GM10248 (cell line): ENCODE measurements around the gene PGLYRP4.

Experiments used
- CTCF ChIA-PET: fragments of 300-600 bp; sonication (Branson Sonifier 250); formaldehyde crosslinking; extraction: SDS; loops from one replicate; lab custom pipeline; 2021; ENCODE audit warnings: antibody characterized with exemption; lab: Yijun Ruan, JAX
- POLR2A ChIA-PET: fragments of 350-650 bp; sonication (Branson Sonifier 250); formaldehyde crosslinking; extraction: SDS; loops from one replicate; lab custom pipeline; 2020; ENCODE audit warnings: antibody characterized with exemption; lab: Yijun Ruan, JAX
- DNase-seq: peaks from one replicate; pipeline ENCODE4 v3.0.0; 2012; ENCODE audit errors: extremely low spot score
- CTCF ChIP-seq: IDR thresholded peaks from 2 replicates; pipeline ENCODE4 v1.5.1; 2012; ENCODE audit warnings: mild to moderate bottlenecking, low read depth; ENCODE audit errors: extremely low read depth, missing control alignments, control extremely low read depth

PGLYRP4 gene

GRCh38 chr1:153306303-153307220 lies 42.1 kb downstream of the PGLYRP4 start:
- no peak for DNase-seq

GRCh38 chr1:153305682-153306081 lies 43.0 kb downstream of the PGLYRP4 start:
- ChIA-PET POLR2A (no interaction called here), CTCF (interaction anchor here (1.8 kb wide), 1 partner anchor 15 kb away, joined by 4 read pairs; no protein-coding TSS in a partner anchor)
- DNase-seq = no peak
- no peak for TF ChIP-seq CTCF

More at GRCh38 chr1:153306303-153307220, 42.1 kb downstream of the PGLYRP4 start:
- POLR2A ChIA-PET = no interaction called here
- CTCF ChIA-PET = no interaction called here
- no peak for TF ChIP-seq CTCF

GRCh38 chr1:153302308-153302707 lies 46.3 kb downstream of the PGLYRP4 start:
- POLR2A ChIA-PET = no interaction called here
- no peak for TF ChIP-seq CTCF
- DNase-seq = no peak
- CTCF ChIA-PET = interaction anchor here (1.2 kb wide), 1 partner anchor 50 kb away, joined by 3 read pairs; no protein-coding TSS in a partner anchor

GRCh38 chr1:153293851-153294250 lies 54.8 kb downstream of the PGLYRP4 start:
- CTCF ChIA-PET = interaction anchor here (0.8 kb wide), 1 partner anchor 65 kb away, joined by 3 read pairs; no protein-coding TSS in a partner anchor
- POLR2A ChIA-PET = no interaction called here
- no peak for TF ChIP-seq CTCF
- DNase-seq = no peak

- POLR2A ChIA-PET = no interaction called here
- TF ChIP-seq CTCF = no peak
- DNase-seq = no peak
- CTCF ChIA-PET = interaction anchor here (0.8 kb wide), 1 partner anchor 65 kb away, joined by 3 read pairs; no protein-coding TSS in a partner anchor
Measured at GRCh38 chr1:153293480-153293775, 55.2 kb downstream of the PGLYRP4 start.

GRCh38 chr1:153292740-153293479 lies 55.7 kb downstream of the PGLYRP4 start:
- POLR2A ChIA-PET = no interaction called here
- no peak for TF ChIP-seq CTCF
- CTCF ChIA-PET = interaction anchor here (0.8 kb wide), 1 partner anchor 64 kb away, joined by 3 read pairs; no protein-coding TSS in a partner anchor
- DNase-seq = no peak
